GM18873 (cell line): ENCODE measurements around the gene PLAAT4.
A peak's percentile ranks its signal among the peaks of the same experiment; 100 is the strongest.
"Not testable (repeated sequence)": the region's sequence is repeated elsewhere in the genome, so short reads cannot be mapped to it uniquely, and the experiment has no call there.

Experiments used
- ATAC-seq: cut with Tn5 transposase; IDR thresholded peaks from one replicate; pipeline ENCODE4 v1.9.1; 2021; ENCODE audit warnings: mild to moderate bottlenecking, moderate library complexity, moderate number of reproducible peaks; ENCODE audit not compliant: unreplicated experiment, low FRiP score

PLAAT4 gene

DNA sequence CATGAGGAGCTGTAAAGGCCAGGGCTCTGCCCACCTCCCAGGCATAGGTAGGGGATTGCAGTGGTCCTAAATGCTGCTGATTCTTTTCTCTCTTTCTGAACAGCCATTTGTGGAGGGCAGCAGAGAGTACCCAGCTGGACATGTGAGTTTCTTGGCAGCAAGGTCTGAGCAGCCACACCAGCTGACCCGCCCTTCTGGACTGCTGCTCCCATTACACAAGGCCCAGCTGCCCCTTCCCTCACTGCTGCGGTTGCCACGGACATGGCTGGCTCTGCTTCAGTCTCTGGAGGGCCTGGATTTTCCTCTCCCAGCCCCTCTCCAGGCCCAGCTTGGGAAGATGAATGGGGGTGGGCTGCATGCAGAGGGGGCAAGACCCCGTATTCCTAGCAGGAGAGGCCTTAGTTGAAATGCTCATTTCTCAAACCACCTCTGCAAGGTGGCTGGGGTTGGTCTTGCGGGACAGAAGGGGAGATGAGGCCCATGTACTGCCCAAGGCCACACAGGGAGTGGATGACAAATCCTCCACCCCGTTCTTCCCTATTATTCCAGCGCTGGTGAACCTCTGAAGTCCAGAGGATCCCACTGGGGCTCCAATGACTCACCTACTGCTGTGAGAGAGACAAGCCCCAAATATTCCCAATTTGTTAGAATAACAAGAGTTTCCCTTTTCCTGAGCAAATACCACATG lies 26.1 kb upstream of the PLAAT4 start:
- ATAC-seq, result no peak

- no peak for ATAC-seq
Observed at GRCh38 chr11:63511048-63511748, 25.4 kb upstream of the PLAAT4 start.

GRCh38 chr11:63512816-63513215 lies 23.8 kb upstream of the PLAAT4 start:
- ATAC-seq, result no peak

GRCh38 chr11:63516109-63516508 lies 20.5 kb upstream of the PLAAT4 start:
- ATAC-seq, result no peak

GRCh38 chr11:63517156-63517555 lies 19.5 kb upstream of the PLAAT4 start:
- ATAC-seq, result no peak

- no peak for ATAC-seq
Observed at GRCh38 chr11:63518548-63518947, 18.1 kb upstream of the PLAAT4 start.

- no peak for ATAC-seq
Observed at GRCh38 chr11:63520606-63521170, 15.9 kb upstream of the PLAAT4 start.

DNA sequence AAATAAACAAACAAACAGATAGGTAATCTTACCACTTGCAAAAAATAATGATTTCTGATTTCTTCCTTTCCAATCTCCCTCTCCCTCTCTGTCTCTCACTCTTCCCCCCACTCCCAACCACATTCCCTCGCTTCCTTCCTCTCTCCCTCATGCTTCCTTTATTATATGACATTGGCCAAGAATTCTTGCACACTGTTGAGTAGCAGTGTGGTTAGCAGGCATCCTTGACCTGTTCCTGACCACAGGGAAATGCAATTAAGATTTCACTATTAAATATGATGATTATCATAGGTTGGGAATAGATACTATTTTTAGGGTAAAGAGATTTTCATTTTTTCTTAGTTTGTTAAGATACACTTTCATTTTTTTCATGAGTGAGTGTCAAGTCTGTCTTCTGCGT lies 14.7 kb upstream of the PLAAT4 start:
- no peak for ATAC-seq

GRCh38 chr11:63523151-63523550 lies 13.5 kb upstream of the PLAAT4 start:
- no peak for ATAC-seq

- no peak for ATAC-seq
Observed at GRCh38 chr11:63527667-63528066, 8.9 kb upstream of the PLAAT4 start.

DNA sequence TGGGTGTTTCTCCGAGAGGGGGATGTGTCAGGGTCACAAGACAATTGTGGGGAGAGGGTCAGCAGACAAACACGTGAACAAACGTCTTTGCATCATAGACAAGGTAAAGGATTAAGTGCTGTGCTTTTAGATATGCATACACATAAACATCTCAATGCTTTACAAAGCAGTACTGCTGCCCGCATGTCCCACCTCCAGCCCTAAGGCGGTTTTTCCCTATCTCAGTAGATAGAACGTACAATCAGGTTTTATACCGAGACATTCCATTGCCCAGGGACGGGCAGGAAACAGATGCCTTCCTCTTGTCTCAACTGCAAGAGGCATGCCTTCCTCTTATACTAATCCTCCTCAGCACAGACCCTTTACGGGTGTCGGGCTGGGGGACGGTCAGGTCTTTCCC lies 8.5 kb upstream of the PLAAT4 start:
- ATAC-seq, result not testable (repeated sequence)

DNA sequence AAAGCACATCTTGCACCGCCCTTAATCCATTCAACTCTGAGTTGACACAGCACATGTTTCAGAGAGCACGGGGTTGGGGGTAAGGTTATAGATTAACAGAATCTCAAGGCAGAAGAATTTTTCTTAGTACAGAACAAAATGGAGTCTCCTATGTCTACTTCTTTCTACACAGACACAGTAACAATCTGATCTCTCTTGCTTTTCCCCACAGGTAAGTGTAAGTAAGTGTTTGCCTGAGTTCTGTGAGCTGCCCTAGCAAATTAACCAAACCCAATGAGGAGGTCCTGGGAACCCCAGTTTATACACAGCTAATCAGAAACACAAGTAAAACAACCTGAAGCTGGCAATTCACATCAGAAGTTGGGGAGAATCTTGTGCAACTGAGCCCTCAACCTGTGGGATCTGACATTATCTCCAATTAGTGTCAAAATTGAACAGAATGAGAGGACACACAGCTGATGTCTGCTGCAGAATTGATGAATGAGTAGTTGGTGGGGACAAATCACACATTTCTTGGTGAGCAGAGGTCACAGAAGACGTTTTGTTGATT lies 7.8 kb upstream of the PLAAT4 start:
- not testable (repeated sequence) for ATAC-seq

DNA sequence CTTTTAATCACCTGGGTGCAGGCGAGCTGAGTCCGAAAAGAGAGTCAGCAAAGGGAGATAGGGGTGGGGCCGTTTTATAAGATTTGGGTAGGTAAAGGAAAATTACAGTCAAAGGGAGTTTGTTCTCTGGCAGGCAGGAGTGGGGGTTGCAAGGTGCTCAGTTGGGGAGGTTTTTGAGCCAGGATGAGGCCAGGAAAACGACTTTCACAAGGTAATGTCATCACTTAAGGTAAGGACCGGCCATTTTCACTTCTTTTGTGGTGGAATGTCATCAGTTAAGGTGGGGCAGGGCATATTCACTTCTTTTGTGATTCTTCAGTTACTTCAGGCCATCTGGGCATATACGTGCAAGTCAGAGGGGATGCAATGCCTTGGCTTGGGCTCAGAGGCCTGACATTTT lies 7.2 kb upstream of the PLAAT4 start:
- ATAC-seq, result not testable (repeated sequence)

GRCh38 chr11:63530021-63530420 lies 6.6 kb upstream of the PLAAT4 start:
- no peak for ATAC-seq

GRCh38 chr11:63531074-63531792 lies 5.4 kb upstream of the PLAAT4 start:
- ATAC-seq, result peak; percentile 71

DNA sequence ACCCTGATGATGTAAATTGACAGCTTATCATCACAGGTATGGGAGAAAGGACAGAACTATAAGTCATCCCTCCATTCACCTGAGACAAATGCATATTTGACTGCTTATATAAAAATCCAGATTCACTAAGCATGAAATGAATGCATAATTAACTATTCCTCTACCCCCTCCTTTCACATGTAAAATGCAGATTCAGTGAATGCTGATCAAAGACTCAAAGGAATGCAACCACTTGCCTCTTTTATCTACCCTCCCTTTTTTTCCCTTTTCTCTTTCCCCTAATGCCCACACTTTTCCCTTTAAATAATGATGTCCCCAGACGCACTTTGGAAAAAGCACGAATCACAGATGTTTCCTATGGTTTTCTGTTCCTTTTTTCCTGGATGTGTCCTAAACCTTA lies 4.5 kb upstream of the PLAAT4 start:
- no peak for ATAC-seq

- no peak for ATAC-seq
Observed at GRCh38 chr11:63532799-63533475, 3.7 kb upstream of the PLAAT4 start.

GRCh38 chr11:63534076-63534475 lies 2.5 kb upstream of the PLAAT4 start:
- ATAC-seq, result no peak

- ATAC-seq, result no peak
Observed at GRCh38 chr11:63534895-63535461, 1.6 kb upstream of the PLAAT4 start.

DNA sequence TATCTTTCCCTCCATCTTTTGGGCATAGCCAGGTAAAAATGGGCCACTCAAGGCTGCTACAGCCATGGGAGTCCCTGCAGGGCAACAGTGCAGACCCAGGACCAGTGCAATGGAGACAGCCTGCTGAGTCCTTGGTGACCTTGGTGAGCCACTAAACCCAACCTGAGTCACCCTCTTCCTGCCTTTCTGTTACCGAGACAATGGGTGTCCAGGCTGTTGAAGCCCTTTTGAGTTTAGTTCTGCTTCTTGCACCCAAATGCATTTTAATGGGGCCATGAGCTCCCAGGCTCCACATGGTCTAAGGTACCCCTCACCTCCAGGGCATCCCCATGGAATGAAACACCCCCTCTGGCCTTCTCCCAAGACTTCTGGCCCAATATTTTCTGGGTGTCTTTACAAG lies 874 bp upstream of the PLAAT4 start:
- ATAC-seq, result no peak
